UCSD-AML1 (cell line): ENCODE measurements around the gene TFCP2L1.

Experiments
- DNase-seq: peaks from one replicate; lab custom pipeline; 2025; ENCODE audit not compliant: unreplicated experiment; lab: John Stamatoyannopoulos, UW

The TFCP2L1 gene

DNA sequence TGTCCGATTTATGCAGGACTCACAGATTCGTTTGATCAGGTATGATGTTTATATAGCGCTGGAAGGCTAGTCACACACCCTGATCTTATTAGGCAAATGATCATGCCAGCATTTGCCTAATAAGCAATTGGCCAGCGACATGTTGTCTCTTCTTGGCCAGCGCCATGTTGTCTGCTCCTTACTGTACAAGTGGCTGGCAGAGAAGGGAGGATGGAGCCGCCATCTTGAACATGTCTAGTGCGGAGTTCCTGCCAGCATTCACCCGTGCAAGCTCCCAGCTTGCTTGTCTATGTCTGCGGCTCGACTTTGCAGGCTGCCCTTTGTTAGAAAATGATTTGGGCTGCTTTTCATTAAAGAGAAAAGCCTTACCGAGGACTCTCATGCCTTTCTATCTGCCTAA is 106.3 kb downstream of the TFCP2L1 start:
- DNase-seq = no peak

DNA sequence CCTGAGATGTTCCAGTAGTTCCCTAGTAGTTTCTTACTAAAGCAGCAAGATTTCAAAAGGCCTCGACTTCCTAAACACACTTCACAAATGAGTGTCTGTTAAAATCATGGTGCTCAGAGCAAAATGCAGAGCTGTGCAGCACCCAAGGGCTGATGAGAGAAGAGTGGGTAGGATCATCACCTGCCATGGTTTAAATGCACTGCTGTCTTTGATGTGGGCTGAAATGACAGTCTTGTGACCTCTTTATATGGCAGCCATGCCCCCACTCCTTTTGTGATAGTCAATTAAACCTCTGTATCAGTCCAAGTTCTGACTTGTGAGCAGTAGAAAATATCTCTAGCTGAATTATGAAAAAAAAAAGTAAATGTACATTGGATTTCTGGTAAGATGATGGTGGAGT is 107.1 kb downstream of the TFCP2L1 start:
- DNase-seq = no peak

DNA sequence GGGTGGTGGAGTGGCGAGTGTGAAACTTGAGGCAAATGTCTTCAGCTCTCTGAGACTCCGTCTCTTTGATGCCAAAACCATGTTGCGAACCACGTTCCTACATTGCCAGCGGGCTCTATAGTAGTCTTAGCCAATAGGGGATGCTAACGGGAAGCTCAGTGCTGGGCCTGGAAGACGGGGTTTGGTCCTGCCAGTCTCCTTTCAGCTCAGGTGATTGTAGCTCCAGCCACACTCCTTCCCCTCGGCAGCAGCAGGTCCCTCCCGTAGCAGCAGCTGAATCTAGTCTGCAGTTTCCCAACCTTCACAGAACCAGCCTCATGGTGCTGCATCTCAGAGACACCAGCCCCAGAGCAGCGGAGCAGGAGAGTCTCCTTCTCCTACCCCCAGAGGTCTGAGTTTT is 109.7 kb downstream of the TFCP2L1 start:
- DNase-seq = no peak

DNA sequence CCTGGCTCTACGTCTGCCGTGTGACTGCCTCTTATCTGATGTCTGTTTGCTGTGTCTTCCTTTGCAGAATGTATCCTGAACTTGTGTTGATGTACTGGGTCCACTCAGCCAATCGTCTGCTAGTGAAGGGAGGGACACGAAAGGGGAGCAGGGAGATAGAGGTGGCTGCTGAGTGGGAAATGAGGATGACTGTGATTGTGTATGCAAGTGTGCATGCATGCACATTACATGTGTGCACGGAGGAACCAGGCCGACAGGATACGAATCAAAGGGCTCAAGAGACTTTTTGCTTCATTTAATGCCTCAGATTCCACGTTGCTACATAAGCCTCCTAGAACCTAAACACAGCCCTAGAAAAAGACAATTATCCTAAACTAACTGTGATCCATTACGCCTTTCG is 111.2 kb downstream of the TFCP2L1 start:
- no peak for DNase-seq

DNA sequence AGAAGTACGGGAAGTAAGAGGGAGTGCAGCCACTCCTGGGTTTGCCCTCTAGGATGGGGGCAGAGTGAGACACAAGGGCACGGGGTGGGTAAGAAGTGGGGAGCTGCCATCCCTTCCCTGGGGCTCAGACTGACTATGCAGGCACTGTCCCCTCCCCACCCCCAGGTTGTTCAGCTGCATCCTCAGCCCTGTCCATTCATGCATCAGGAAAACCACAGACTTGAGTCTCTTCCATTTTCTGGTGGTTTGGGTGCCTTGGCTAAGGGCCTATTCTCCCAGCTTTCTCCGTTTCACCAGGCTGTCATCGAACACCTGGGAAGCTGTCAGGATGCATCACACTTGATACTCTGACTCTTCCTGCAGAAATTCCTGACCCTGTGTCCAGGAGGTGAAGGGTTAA is 111.9 kb downstream of the TFCP2L1 start:
- no peak for DNase-seq

DNA sequence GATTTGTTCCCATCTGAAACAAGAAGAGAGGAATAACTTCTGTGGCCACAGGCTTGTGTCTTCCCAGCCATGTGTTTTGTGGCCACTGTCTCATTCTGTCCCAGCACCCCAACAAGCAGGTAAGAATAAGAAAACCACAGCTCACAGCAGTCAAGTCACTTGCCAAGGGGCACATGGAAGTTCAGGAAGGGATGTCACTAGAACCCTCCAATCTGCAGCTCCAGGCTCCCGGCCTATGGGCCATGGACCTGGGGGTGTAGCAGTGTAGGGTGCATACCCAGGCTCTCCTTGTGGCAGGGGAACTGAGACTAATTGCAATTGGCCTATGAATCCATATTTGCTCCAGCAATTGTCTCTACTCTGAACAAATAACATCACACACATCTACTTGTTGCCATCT is 112.5 kb downstream of the TFCP2L1 start:
- no peak for DNase-seq

DNA sequence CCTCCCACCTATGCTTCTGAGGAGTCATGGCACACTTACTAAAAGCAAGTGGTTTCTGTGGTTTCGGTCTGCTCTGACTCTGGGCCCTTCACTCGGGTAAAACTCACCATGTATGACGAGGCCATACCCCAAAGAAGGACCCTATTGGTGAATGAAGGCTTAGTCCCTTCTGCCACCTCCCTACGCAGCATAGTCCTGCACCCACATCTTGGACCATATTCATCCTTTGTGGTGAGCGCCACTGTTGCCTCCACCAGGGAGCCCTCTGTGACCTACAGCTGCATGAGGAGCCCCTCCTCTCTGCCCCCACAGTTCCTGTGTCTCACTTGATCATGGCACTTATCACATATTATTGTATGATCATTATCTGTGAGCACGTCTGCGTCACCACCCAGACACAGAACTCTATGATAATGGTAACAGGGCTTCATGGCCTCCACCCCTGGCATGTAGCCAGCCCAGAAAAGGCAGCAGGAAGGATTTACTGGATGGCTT is 113.3 kb downstream of the TFCP2L1 start:
- DNase-seq = no peak

DNA sequence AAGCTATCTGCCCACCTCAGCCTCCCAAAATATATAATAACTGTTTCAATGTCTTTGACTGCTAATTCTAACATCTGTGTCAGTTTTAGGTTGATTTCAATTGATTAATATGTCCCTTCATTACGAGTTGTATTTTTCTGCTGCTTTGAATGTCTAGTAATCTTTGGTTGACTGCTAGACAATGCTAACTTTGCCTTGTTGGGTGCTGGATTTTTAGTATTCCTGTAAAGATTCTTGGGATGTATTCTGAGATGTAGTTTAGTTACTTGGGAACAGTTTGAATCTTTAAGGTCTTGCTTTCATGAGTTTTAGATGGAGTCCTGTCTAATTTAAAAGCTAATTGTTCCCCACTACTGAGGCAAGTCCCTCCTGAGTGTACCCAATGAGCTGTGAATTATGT is 114.4 kb downstream of the TFCP2L1 start:
- DNase-seq = no peak

DNA sequence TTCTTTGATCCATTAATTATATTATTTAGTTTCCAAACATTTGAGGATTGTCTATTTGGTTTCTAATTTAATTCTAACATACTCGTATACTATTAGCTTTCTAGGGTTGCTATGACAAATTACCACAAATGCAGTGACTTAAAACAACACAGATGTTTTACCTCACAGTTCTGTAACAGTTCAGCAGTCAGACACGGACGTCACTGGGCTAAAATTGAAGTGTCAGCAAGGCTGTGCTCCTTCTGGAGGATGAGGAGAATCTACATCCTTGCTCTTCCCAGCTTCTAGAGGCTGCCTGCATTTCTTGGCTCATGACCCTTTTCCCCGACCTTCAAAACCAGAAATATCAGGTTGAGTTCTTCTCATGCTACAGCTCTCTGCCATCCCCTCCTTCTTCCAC is 117.6 kb downstream of the TFCP2L1 start:
- DNase-seq = no peak
